SK-N-SH (cell line): ENCODE results near the gene C13orf46. TPM values are rescaled to one million over a fixed set of nuclear protein-coding genes. Genes with fewer than 3 reads are reported as not detected.

Source experiments
- CTCF ChIA-PET: fragments of 300-600, 350-600 bp; formaldehyde crosslinking; extraction: SDS; loops from one replicate; lab custom pipeline; 2021; lab: Yijun Ruan, JAX
- POLR2A ChIA-PET: fragments of 350-600 bp; sonication (Branson Sonifier 250); formaldehyde crosslinking; extraction: SDS; loops from one replicate; lab custom pipeline; 2020; ENCODE audit warnings: antibody characterized with exemption, inconsistent platforms; lab: Yijun Ruan, JAX
- DNase-seq: peaks from one replicate; pipeline ENCODE4 v3.0.0; 2012
- H2AFZ ChIP-seq: fragments of 200-600 bp; sonication (generic); 2 replicates; pipeline ENCODE4 v1.8.1; 2016; ENCODE audit warnings: antibody characterized with exemption, mild to moderate bottlenecking, low read depth
- H3F3A ChIP-seq: fragments of 200-600 bp; sonication (generic); replicated peaks from 2 replicates; pipeline ENCODE3; 2016; ENCODE audit warnings: antibody characterized with exemption, mild to moderate bottlenecking; ENCODE audit not compliant: insufficient read depth
- H3K27ac ChIP-seq, 2 experiments: fragments of 200-500 bp in 1 of 2; fragments of 200-600 bp in 1 of 2; sonication (Bioruptor generic) in 1 of 2; sonication (generic), shearing (Covaris generic) in 1 of 2; 2 replicates each; pipeline versions ENCODE4 v1.5.1 to v1.6.1; 2014 to 2016; ENCODE audit warnings: low read depth in 2 of 2, inconsistent platforms in 1 of 2, low read length in 1 of 2, mild to moderate bottlenecking in 1 of 2, mixed read lengths in 1 of 2
- H3K27me3 ChIP-seq: fragments of 200-600 bp; sonication (generic), shearing (Covaris generic); 2 replicates; pipeline ENCODE4 v1.6.1; 2016; ENCODE audit warnings: mixed run types; ENCODE audit not compliant: insufficient read depth
- H3K36me3 ChIP-seq, 2 experiments: fragments of 200-500 bp in 1 of 2; fragments of 200-600 bp in 1 of 2; sonication (Bioruptor generic) in 1 of 2; sonication (generic) in 1 of 2; replicated peaks in 1 of 2; 2 replicates each; pipeline versions ENCODE3 to v1.5.1; 2014 to 2016; ENCODE audit warnings: low read length in 1 of 2, mild to moderate bottlenecking in 1 of 2; ENCODE audit not compliant: insufficient read depth in 2 of 2, control insufficient read depth in 1 of 2
- H3K4me1 ChIP-seq, 2 experiments: fragments of 200-500 bp in 1 of 2; fragments of 200-600 bp in 1 of 2; sonication (Bioruptor generic) in 1 of 2; sonication (generic), shearing (Covaris generic) in 1 of 2; 2 replicates each; pipeline versions ENCODE4 v1.5.1 to v1.6.1; 2014 to 2016; ENCODE audit warnings: low read depth in 1 of 2, low read length in 1 of 2, mixed run types in 1 of 2; ENCODE audit not compliant: insufficient read depth in 2 of 2, control insufficient read depth in 1 of 2
- H3K4me2 ChIP-seq: fragments of 200-600 bp; sonication (generic), shearing (Covaris generic); 2 replicates; pipeline ENCODE4 v1.6.1; 2017; ENCODE audit warnings: mixed run types
- H3K4me3 ChIP-seq, 2 experiments: fragments of 200-500 bp in 1 of 2; fragments of 200-600 bp in 1 of 2; sonication (Bioruptor generic) in 1 of 2; sonication (generic), shearing (Covaris generic) in 1 of 2; 2 replicates each; pipeline versions ENCODE4 v1.5.1 to v1.8.1; 2014 to 2016; ENCODE audit warnings: low read depth in 2 of 2, inconsistent platforms in 1 of 2, low read length in 1 of 2, mild to moderate bottlenecking in 1 of 2, mixed read lengths in 1 of 2, moderate library complexity in 1 of 2
- H3K79me2 ChIP-seq: fragments of 200-600 bp; sonication (generic); 2 replicates; pipeline ENCODE4 v1.8.1; 2017; ENCODE audit warnings: mild to moderate bottlenecking; ENCODE audit not compliant: insufficient read depth
- H3K9ac ChIP-seq: fragments of 200-600 bp; sonication (generic); 2 replicates; pipeline ENCODE4 v1.6.1; 2017; ENCODE audit warnings: mixed run types
- H3K9me2 ChIP-seq: fragments of 200-600 bp; sonication (generic); 2 replicates; pipeline ENCODE4 v1.6.1; 2017; ENCODE audit warnings: mixed run types
- H3K9me3 ChIP-seq: fragments of 200-600 bp; sonication (generic); 2 replicates; pipeline ENCODE4 v1.6.1; 2017; ENCODE audit warnings: mixed run types, mild to moderate bottlenecking, moderate library complexity
- H4K20me1 ChIP-seq: fragments of 200-600 bp; sonication (generic); 2 replicates; pipeline ENCODE4 v1.6.1; 2017; ENCODE audit warnings: mild to moderate bottlenecking, mixed run types; ENCODE audit not compliant: insufficient read depth
- CHD2 ChIP-seq: fragments of 150-350 bp; IDR thresholded peaks from 2 replicates; pipeline ENCODE4 v1.6.1; 2018; ENCODE audit warnings: low read length; ENCODE audit not compliant: partially characterized antibody
- ELF1 ChIP-seq: IDR thresholded peaks from 2 replicates; pipeline ENCODE4 v1.4.0; 2012
- EP300 ChIP-seq, 2 experiments: IDR thresholded peaks; 2 replicates each; pipeline versions ENCODE4 v1.4.0 to v1.6.1; 2012; ENCODE audit warnings: borderline replicate concordance in 1 of 2, low read depth in 1 of 2, low read length in 1 of 2
- FOSL2 ChIP-seq: IDR thresholded peaks from 2 replicates; pipeline ENCODE4 v1.4.0; 2012; ENCODE audit warnings: low read depth, mild to moderate bottlenecking, moderate library complexity, borderline replicate concordance
- FOXM1 ChIP-seq: IDR thresholded peaks from 2 replicates; pipeline ENCODE4 v1.4.0; 2012; ENCODE audit warnings: low read depth, mild to moderate bottlenecking
- GABPA ChIP-seq: IDR thresholded peaks from 2 replicates; pipeline ENCODE4 v1.4.0; 2012; ENCODE audit warnings: low read depth, mild to moderate bottlenecking
- IRF3 ChIP-seq: fragments of 150-350 bp; IDR thresholded peaks from 2 replicates; pipeline ENCODE4 v1.6.1; 2016; ENCODE audit warnings: mild to moderate bottlenecking, low read depth, low read length
- JUND ChIP-seq: IDR thresholded peaks from 2 replicates; pipeline ENCODE4 v1.4.0; 2012
- MEF2A ChIP-seq: IDR thresholded peaks from 2 replicates; pipeline ENCODE4 v1.4.0; 2012; ENCODE audit warnings: low read depth, borderline replicate concordance
- MXI1 ChIP-seq: IDR thresholded peaks from 2 replicates; pipeline ENCODE4 v1.6.1; 2012; ENCODE audit warnings: mild to moderate bottlenecking, low read depth, low read length, improper control_type of control experiment
- NFIC ChIP-seq: IDR thresholded peaks from 2 replicates; pipeline ENCODE4 v1.4.0; 2012; ENCODE audit warnings: borderline replicate concordance
- NRF1 ChIP-seq: IDR thresholded peaks from 2 replicates; pipeline ENCODE4 v1.6.1; 2012; ENCODE audit warnings: low read depth, mild to moderate bottlenecking, low read length
- RAD21 ChIP-seq: IDR thresholded peaks from 2 replicates; pipeline ENCODE4 v1.6.1; 2012; ENCODE audit warnings: mild to moderate bottlenecking, low read length
- REST ChIP-seq: IDR thresholded peaks from 2 replicates; pipeline ENCODE4 v1.6.1; 2012; ENCODE audit warnings: mild to moderate bottlenecking, low read depth, low read length, moderate library complexity
- RFX5 ChIP-seq: IDR thresholded peaks from 2 replicates; pipeline ENCODE4 v1.6.1; 2012; ENCODE audit warnings: mild to moderate bottlenecking, improper control_type of control experiment, low read length
- RXRA ChIP-seq: IDR thresholded peaks from 2 replicates; pipeline ENCODE4 v1.4.0; 2012; ENCODE audit warnings: low read depth, mild to moderate bottlenecking, borderline replicate concordance
- SIN3A ChIP-seq: IDR thresholded peaks from 2 replicates; pipeline ENCODE4 v1.6.1; 2012; ENCODE audit warnings: low read depth, mild to moderate bottlenecking, low read length, moderate library complexity, borderline replicate concordance
- TEAD4 ChIP-seq: IDR thresholded peaks from 2 replicates; pipeline ENCODE4 v1.4.0; 2012; ENCODE audit warnings: mild to moderate bottlenecking, borderline replicate concordance; ENCODE audit not compliant: insufficient read depth
- USF1 ChIP-seq: IDR thresholded peaks from 2 replicates; pipeline ENCODE4 v1.4.0; 2012; ENCODE audit warnings: low read depth, borderline replicate concordance
- ZBTB33 ChIP-seq: IDR thresholded peaks from 2 replicates; pipeline ENCODE4 v1.4.0; 2012; ENCODE audit warnings: low read depth, borderline replicate concordance
- WGBS: methylation state at CpG from one replicate; pipeline ENCODE4 v1.1.6; 2017; ENCODE audit warnings: low lambda C conversion rate; 5-methylcytosine and 5-hydroxymethylcytosine counted together
- polyA plus RNA-seq, 3 experiments: library from polyadenylated mRNA; depleted of rRNA; stranded (reverse); fragments of >200 nt; gene quantifications; 2 replicates each; pipeline ENCODE4 v1.2.3, GENCODE V29; 2012

Gene C13orf46
- polyA plus RNA-seq, 1 of the 3 experiments (the other 2 are of a cell fraction) = 1.7 TPM

- no peak overlapping the region for H3K4me3 ChIP-seq
- POLR2A ChIA-PET = no interaction called here
- H3K27ac ChIP-seq = no peak overlapping the region
- no peak overlapping the region for H3K4me2 ChIP-seq
- no peaks in the 10 kb centered on the region for H3K9me2 ChIP-seq
- H3K4me1 ChIP-seq = no peaks in the 10 kb centered on the region
- DNase-seq = no peak
- no peaks in the 10 kb centered on the region for H4K20me1 ChIP-seq
- H2AFZ ChIP-seq = no peak overlapping the region
- H3F3A ChIP-seq = no peaks in the 10 kb centered on the region
- CTCF ChIA-PET = interaction anchor here (0.7 kb wide), 1 partner anchor 221 kb away, joined by 3 read pairs; no protein-coding TSS in a partner anchor
- 78% methylated on average over 8 of the region's 19 CpGs for WGBS
- H3K79me2 ChIP-seq = no peaks in the 10 kb centered on the region
- no peaks in the 10 kb centered on the region for H3K27me3 ChIP-seq
- TF ChIP-seq RFX5 (no peak), USF1 (no peak), TEAD4 (no peak), ZBTB33 (no peak), MEF2A (no peak), JUND (no peak), NFIC (no peak), RAD21 (no peak), ELF1 (no peak), GABPA (no peak), NRF1 (no peak), MXI1 (no peak), EP300 (IDR thresholded peaks at IDR 0.05; ENCODE audit: borderline replicate concordance in 1 of 2, low read depth in 1 of 2, low read length in 1 of 2) (no peak), FOSL2 (no peak), FOXM1 (no peak), CHD2 (no peak)
- TF ChIP-seq, all 33 proteins: peak for 0
- H3K36me3 ChIP-seq = peaks cover 18 to 22% of the 10 kb centered on the region in 2 experiments
- H3K9ac ChIP-seq = no peak overlapping the region
- no peaks in the 10 kb centered on the region for H3K9me3 ChIP-seq
These were observed 2.9 kb downstream of the C13orf46 start for GRCh38 chr13:113970810-113971470.

- Histone ChIP-seq H3K9me2 (no peaks in the 10 kb centered on the region), H3K9me3 (no peaks in the 10 kb centered on the region), H3K4me2 (no peak overlapping the region), H3K27me3 (no peaks in the 10 kb centered on the region), H3K4me1 (no peaks in the 10 kb centered on the region), H4K20me1 (no peaks in the 10 kb centered on the region), H3K27ac (no peak overlapping the region), H3K79me2 (no peaks in the 10 kb centered on the region), H3K36me3 (peaks cover 14 to 22% of the 10 kb centered on the region in 2 experiments), H3K4me3 (no peak overlapping the region), H3F3A (no peaks in the 10 kb centered on the region), H3K9ac (no peak overlapping the region), H2AFZ (no peak overlapping the region)
- no peak for DNase-seq
- ChIA-PET CTCF (no interaction called here), POLR2A (interaction anchor here (0.6 kb wide), 1 partner anchor 17 kb away, joined by 3 read pairs; no protein-coding TSS in a partner anchor)
- 94% methylated on average over 14 of the region's 20 CpGs for WGBS
- TF ChIP-seq REST (no peak), RAD21 (no peak), RFX5 (no peak), NRF1 (no peak), NFIC (no peak), SIN3A (no peak), IRF3 (no peak), CHD2 (no peak), RXRA (no peak)
These were observed 3.8 kb downstream of the C13orf46 start for GRCh38 chr13:113969973-113970611.
